Measurements from ENCODE around the gene PPP3R2.

DNA sequence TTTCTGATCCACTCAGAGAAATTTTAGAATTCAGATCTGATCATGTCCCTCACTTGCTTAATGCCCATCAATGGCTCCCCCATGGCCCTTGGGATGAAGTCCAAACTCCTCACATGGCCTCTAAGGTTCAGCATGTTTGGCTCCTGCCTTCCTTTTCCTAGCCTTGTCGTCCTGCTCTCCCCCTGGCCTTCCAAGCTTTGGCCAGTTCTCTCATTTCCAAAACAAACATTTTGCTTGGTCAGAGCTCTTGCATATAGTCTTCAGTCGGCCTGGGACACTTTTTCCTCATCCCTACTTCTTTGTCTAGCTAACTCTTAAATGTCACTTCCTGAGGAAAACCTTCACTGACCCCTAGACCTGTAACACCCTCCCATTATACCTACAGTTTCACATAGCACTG, 37.1 kb upstream of the PPP3R2 start:
- no peak for TF ChIP-seq ZNF331 (CRISPR knock-in tag; IDR thresholded peaks at IDR 0.05; ENCODE audit: low read depth)
- TF ChIP-seq, protein P1, sequence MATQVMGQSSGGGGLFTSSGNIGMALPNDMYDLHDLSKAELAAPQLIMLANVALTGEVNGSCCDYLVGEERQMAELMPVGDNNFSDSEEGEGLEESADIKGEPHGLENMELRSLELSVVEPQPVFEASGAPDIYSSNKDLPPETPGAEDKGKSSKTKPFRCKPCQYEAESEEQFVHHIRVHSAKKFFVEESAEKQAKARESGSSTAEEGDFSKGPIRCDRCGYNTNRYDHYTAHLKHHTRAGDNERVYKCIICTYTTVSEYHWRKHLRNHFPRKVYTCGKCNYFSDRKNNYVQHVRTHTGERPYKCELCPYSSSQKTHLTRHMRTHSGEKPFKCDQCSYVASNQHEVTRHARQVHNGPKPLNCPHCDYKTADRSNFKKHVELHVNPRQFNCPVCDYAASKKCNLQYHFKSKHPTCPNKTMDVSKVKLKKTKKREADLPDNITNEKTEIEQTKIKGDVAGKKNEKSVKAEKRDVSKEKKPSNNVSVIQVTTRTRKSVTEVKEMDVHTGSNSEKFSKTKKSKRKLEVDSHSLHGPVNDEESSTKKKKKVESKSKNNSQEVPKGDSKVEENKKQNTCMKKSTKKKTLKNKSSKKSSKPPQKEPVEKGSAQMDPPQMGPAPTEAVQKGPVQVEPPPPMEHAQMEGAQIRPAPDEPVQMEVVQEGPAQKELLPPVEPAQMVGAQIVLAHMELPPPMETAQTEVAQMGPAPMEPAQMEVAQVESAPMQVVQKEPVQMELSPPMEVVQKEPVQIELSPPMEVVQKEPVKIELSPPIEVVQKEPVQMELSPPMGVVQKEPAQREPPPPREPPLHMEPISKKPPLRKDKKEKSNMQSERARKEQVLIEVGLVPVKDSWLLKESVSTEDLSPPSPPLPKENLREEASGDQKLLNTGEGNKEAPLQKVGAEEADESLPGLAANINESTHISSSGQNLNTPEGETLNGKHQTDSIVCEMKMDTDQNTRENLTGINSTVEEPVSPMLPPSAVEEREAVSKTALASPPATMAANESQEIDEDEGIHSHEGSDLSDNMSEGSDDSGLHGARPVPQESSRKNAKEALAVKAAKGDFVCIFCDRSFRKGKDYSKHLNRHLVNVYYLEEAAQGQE (IDR thresholded peaks at IDR 0.05; ENCODE audit: unreplicated experiment): no peak
- no peak for TF ChIP-seq CTCF (conservative IDR thresholded peaks at IDR 0.05; ENCODE audit: low read depth in 2 of 2)
- no peak for TF ChIP-seq POLR2AphosphoS5 (IDR thresholded peaks at IDR 0.05; ENCODE audit: low read depth)
- no peak for TF ChIP-seq EZH2phosphoT487 (IDR thresholded peaks at IDR 0.05; ENCODE audit: unreplicated experiment)
- no peak for TF ChIP-seq STAT1 (IDR thresholded peaks at IDR 0.05; ENCODE audit: unreplicated experiment)
- no peak for TF ChIP-seq NANOG (IDR thresholded peaks at IDR 0.05; ENCODE audit: borderline replicate concordance)
- no peak for TF ChIP-seq ETS1 (IDR thresholded peaks at IDR 0.05)
